ENCODE results near the gene GNG13. TPM values are rescaled to one million over a fixed set of nuclear protein-coding genes. Genes with fewer than 3 reads are reported as not detected.
"Not testable (repeated sequence)": the region's sequence is repeated elsewhere in the genome, so short reads cannot be mapped to it uniquely, and the experiment has no call there.

Gene GNG13
- total RNA-seq, 2 donors from 2014 or later, result not detected

DNA sequence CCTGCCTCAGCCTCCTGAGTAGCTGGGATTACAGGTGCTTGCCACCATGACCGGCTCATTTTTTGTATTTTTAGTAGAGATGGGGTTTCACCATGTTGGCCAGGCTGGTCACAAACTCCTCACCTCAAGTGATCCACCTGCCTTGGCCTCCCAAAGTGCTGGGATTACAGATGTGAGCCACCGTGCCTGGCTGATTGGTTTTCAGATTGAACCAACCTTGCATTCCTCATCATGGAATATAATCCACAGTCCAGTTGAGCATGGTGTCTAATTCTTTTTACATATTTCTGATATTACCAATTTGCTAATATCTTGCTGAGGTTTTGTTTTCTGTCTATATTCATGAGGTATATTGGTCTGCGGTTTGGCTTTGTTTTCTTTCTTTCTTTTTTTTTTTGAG, 36.3 kb upstream of the GNG13 start:
- not testable (repeated sequence) for ATAC-seq; H3K27ac Mint-ChIP-seq; DNase-seq (ENCODE audit: low spot score in 2 of 2); H3K9me3 Mint-ChIP-seq
- peaks cover 5 to 12% of the 10 kb centered on the region in 2 donors for H3K36me3 Mint-ChIP-seq

DNA sequence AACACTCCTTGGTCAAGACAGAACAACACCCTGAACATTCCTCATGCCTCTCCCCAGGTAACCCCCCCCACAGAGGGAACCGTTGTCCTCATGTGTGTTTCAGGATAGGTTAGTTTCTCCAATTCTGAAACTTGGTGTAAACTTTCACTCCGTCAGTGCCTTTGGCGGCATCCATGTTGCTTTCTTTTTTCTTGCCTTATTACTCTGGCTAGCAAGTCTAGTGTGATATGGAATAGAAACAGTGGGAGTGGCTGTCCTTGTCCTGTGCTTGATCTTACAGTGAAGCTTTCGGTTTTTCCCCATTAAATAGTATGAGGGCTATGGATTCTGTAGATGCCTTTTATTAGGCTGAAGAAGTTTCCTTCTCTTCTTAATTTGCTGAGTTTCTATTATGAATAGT, 35.7 kb upstream of the GNG13 start:
- no peak for DNase-seq (ENCODE audit: low spot score in 2 of 2)
- Mint-ChIP-seq H3K9me3 (peaks cover 0 to 6% of the 10 kb centered on the region in 2 donors), H3K27ac (no peak overlapping the region), H3K36me3 (peaks cover 5 to 12% of the 10 kb centered on the region in 2 donors)
- no peak for ATAC-seq

DNA sequence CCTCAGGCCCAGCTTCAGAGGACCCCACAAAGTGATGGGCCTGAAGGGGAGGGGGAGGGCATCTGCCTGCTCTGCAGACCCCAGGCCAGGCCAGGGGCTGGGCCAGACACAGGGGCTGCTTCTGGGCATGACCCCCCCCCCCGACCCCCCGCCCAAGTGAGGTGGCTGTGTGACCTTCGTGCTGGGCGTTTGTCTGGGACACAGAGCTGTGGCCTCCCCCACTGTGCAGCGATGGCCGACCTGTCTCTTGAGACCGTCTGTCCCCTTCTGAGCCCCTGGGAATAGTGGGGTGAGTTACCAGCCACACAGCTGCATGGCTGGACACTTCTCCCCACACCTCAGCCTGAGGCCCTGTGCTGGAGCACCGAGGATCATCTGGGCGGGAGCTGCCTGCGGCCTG, 34.8 kb upstream of the GNG13 start:
- Mint-ChIP-seq H3K27ac (no peak overlapping the region), H3K36me3 (peaks cover 5 to 12% of the 10 kb centered on the region in 2 donors), H3K9me3 (peaks cover 0 to 6% of the 10 kb centered on the region in 2 donors)
- DNase-seq (ENCODE audit: low spot score in 2 of 2) (no peak), ATAC-seq (no peak)

DNA sequence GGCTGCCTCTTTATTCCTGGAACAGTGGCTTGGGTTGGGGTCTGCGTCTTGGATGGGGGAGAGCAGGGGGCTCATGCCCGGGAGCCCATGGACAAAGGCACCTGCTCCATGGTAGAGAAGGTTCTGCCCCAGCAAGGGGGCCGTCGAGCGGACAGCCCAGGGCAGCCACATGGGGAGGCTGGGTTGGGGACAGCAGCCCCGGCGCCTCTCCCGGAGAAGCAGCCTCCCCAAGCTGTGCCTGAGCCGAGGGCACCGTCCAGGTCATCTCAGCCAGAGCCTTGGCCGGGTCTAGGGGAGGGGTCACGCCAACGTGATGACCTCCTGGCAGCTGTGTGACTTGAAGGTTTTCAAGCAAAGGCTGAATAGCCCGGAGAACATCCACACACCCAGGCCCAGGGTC, 32.9 kb upstream of the GNG13 start:
- H3K27ac Mint-ChIP-seq, result no peak overlapping the region
- H3K9me3 Mint-ChIP-seq, result peaks cover 0 to 6% of the 10 kb centered on the region in 2 donors
- ATAC-seq, result no peak

DNA sequence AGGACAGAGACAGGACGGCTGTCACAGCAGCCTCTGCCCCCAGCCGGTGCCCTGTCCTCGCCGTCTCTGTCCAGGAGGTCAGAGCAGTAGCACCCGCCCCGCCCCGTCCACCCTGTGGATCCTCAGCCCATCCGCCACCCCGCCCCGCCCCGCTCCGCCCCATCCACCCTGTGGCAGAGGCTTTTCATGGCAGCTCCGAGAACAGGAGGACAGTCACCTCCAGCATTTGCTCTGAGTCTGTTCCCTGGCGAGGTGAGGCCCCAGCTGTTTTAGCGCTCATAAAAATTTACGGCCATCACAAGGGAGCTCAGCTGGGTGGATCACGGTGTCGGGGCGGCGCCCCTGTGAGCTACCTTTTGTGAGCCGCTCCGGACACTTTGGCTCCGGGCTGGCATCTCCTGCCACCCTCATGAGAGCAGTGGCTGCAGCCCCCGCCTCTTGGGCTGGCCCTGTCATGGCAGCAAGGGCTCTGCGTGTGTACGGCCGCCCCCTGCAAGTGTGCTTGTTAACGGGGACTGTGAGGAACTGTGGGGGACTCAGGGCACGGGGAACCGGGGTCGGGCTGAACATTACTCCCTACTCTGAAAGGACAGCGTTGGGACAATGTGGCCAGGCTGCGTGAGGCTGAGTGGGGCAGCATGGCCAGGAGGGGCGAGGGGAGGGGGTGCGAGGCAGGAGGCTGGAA, 32.3 kb upstream of the GNG13 start:
- H3K9me3 Mint-ChIP-seq, result peaks cover 0 to 6% of the 10 kb centered on the region in 2 donors
- ATAC-seq (no peak), DNase-seq (ENCODE audit: low spot score in 2 of 2) (no peak)
- H3K36me3 Mint-ChIP-seq, result peaks cover 5 to 12% of the 10 kb centered on the region in 2 donors
- no peak overlapping the region for H3K27ac Mint-ChIP-seq

More for the DNA sequence above, 32.9 kb upstream of the GNG13 start:
- no peak for DNase-seq (ENCODE audit: low spot score in 2 of 2)
- peaks cover 5 to 12% of the 10 kb centered on the region in 2 donors for H3K36me3 Mint-ChIP-seq

- DNase-seq (ENCODE audit: low spot score in 2 of 2) (no peak), ATAC-seq (no peak)
- no peak overlapping the region for H3K27ac Mint-ChIP-seq
These were observed 31.3 kb upstream of the GNG13 start for GRCh38 chr16:831571-832413.

GRCh38 chr16:830871-831570, 30.5 kb upstream of the GNG13 start:
- Mint-ChIP-seq H3K9me3 (no peaks in the 10 kb centered on the region), H3K27ac (no peak overlapping the region), H3K36me3 (peaks cover 5% of the 10 kb centered on the region in 2 donors)
- DNase-seq (ENCODE audit: low spot score in 2 of 2) (no peak), ATAC-seq (no peak)

More at GRCh38 chr16:831571-832413, 31.3 kb upstream of the GNG13 start:
- Mint-ChIP-seq H3K36me3 (peaks cover 5 to 12% of the 10 kb centered on the region in 2 donors), H3K9me3 (peaks cover 0 to 6% of the 10 kb centered on the region in 2 donors)

DNA sequence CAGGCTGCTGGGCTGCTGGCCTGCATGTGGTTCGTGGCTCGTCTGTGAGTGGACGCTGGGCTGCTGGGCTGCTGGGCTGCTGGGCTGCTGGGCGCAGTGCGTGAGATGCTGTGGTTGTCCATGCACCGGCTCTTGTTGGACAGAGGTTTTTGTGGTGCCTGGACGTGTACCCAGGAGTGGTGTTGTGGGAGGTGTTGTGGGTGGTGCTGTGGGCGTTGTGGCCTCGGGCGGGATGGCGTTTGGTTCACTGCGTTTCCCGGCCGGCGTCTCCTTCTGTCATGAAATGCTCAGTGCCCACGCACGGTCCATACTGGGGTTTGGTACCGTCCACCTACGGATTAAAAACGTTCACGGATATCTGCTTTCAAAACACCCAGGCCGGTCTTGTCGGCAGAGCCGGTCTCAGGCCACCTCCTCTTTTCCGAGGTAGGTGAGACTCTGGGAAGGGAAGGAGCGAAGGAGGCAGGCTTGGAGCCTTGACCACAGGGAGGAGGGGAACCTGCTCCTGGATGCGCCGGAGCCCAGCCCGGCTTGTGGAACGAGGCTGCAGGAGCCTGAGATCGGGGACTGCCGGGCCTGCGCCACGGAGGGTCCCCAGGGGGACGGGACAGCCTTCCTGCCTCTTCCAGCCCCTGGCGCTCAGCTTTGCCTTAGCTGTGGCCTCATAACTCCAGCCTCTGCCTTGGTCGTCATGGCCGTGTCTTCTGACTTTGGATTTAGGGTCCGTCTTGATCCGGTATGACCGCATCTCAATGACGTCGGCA, 29.8 kb upstream of the GNG13 start:
- H3K27ac Mint-ChIP-seq, result no peak overlapping the region
- DNase-seq (ENCODE audit: low spot score in 2 of 2) (no peak), ATAC-seq (no peak)
- no peaks in the 10 kb centered on the region for H3K9me3 Mint-ChIP-seq
- no peaks in the 10 kb centered on the region for H3K36me3 Mint-ChIP-seq

GRCh38 chr16:828891-829290, 28.4 kb upstream of the GNG13 start:
- ATAC-seq, result no peak
- H3K36me3 Mint-ChIP-seq, result no peaks in the 10 kb centered on the region

DNA sequence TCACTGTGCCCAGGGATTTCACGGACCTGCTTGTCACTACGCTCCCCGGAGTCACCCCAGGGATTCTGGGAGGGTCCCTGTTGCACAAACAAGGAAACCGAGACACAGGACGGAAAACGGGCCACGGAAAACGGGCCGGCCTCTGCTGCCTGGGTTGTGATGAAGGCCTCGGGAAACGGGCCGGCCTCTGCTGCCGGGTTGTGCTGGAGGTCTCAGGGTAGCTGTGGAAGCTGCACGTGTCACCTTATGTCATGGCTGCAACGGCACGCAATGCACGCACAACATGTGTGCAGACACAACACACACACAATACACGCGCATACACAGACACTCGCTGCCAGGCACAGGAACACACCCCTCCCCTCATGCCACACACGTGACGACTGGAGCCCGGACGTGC, 27.0 kb upstream of the GNG13 start:
- no peaks in the 10 kb centered on the region for H3K9me3 Mint-ChIP-seq
- no peak overlapping the region for H3K27ac Mint-ChIP-seq
- no peaks in the 10 kb centered on the region for H3K36me3 Mint-ChIP-seq
- no peak for ATAC-seq
- no peak for DNase-seq (ENCODE audit: low spot score in 2 of 2)

More at GRCh38 chr16:828891-829290, 28.4 kb upstream of the GNG13 start:
- Mint-ChIP-seq H3K27ac (no peak overlapping the region), H3K9me3 (no peaks in the 10 kb centered on the region)
- no peak for DNase-seq (ENCODE audit: low spot score in 2 of 2)

DNA sequence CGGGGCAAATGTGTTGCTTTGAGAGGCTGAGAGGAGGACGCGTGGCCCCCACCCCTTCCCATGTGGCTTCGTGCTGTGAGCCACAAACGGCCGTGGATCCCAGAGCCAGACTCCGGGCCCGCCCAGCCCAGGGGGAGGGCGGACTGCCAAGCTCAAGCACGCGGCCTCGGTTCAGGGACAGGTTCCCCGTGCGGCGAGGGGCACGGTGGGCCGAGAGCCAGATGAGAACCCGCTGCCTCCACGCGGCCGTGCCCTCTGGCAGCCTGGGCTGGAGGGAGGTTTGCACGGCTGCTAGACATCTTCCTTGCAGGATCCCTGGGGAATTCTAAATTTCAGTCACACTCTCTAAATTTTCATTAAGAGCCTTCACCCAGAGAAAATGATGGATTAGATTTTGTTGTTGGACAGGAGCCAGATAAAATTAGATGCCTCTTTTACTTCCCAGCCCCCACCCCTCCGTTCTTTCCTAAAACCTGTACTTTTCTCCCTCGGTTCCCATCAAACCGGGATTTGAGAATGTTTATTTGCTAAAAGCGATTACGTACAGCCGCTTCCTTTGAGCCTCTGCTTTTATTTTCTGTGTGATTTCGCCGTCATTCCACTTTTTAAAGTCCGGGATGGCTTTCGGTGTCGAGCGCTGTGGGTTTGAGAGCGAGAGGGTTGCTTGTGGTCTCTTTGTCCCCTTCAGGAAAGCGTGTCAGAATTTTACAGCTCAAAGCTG, 25.0 kb upstream of the GNG13 start:
- Mint-ChIP-seq H3K36me3 (no peaks in the 10 kb centered on the region), H3K9me3 (no peaks in the 10 kb centered on the region), H3K27ac (no peak overlapping the region)
- ATAC-seq, result no peak
- DNase-seq (ENCODE audit: low spot score in 2 of 2), result no peak

DNA sequence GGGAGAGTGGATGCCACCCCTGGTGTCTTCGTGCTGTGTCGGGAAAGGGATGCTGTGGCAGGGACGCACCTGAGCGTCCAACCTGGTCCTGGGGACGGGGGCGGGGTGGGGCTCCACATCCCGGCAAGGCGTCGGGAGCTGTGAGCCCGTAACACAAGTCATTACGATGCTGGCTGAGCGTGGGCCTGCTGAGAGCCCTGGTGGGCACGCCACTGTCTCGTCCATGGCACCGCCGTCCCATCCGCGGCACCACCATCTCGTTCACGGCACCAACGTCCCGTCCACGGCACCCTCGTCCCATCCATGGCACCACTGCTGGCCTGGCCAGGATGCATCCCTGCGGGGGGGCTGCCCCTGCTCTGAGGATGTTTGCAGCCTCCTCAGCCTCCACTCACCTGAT, 24.1 kb upstream of the GNG13 start:
- H3K9me3 Mint-ChIP-seq, result no peaks in the 10 kb centered on the region
- DNase-seq (ENCODE audit: low spot score in 2 of 2), result no peak
- H3K36me3 Mint-ChIP-seq, result no peaks in the 10 kb centered on the region
- no peak overlapping the region for H3K27ac Mint-ChIP-seq
- no peak for ATAC-seq

DNA sequence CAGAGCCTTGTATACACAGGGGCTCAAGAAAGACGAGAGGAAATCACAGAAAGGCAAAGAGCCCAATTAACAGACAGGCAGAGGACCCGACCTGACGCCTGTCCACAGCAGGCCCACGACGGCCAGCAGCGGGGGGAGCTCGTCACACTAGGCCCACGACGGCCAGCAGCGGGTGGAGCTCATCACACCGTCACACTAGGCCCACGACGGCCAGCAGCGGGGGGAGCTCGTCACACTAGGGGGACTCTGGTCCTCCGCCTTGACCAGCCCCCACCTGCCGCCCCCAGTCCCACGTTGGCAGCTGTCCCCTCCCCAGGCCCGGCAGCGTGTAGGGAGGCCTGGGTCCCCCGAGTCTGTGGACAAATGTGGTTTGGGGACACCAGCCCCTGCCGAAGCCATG, 23.7 kb upstream of the GNG13 start:
- Mint-ChIP-seq H3K27ac (no peak overlapping the region), H3K9me3 (no peaks in the 10 kb centered on the region), H3K36me3 (no peaks in the 10 kb centered on the region)
- ATAC-seq (no peak), DNase-seq (ENCODE audit: low spot score in 2 of 2) (no peak)

DNA sequence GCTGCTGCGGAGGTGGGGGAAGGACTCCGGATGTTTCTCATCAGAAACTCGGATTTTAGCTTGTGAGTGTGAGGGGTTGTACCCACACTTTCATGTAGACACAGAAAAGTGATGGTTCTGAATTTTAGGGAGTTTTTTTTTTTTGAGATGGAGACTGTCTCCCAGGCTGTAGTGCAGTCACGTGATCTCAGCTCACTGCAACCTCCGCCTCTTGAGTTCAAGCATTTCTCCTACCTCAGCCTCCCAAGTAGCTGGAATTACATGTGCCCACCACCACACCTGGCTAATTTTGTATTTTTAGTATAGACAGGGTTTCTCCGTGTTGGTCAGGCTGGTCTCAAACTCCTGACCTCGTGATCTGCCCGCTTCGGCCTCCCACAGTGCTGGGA, 22.4 kb upstream of the GNG13 start:
- H3K36me3 Mint-ChIP-seq, result no peaks in the 10 kb centered on the region
- DNase-seq (ENCODE audit: low spot score in 2 of 2), result no peak
- H3K9me3 Mint-ChIP-seq, result no peaks in the 10 kb centered on the region
- no peak overlapping the region for H3K27ac Mint-ChIP-seq
- no peak for ATAC-seq

GRCh38 chr16:822174-822908, 21.8 kb upstream of the GNG13 start:
- ATAC-seq (no peak), DNase-seq (ENCODE audit: low spot score in 2 of 2) (no peak)
- no peaks in the 10 kb centered on the region for H3K9me3 Mint-ChIP-seq
- no peak overlapping the region for H3K27ac Mint-ChIP-seq
- no peaks in the 10 kb centered on the region for H3K36me3 Mint-ChIP-seq
